NCI-H1930 (cell line): ENCODE results near the gene MSRB2.

ENCODE experiments used
- DNase-seq, 2 experiments: peaks; one replicate each; lab custom pipeline; 2025; lab: John Stamatoyannopoulos, UW

MSRB2 gene

DNA sequence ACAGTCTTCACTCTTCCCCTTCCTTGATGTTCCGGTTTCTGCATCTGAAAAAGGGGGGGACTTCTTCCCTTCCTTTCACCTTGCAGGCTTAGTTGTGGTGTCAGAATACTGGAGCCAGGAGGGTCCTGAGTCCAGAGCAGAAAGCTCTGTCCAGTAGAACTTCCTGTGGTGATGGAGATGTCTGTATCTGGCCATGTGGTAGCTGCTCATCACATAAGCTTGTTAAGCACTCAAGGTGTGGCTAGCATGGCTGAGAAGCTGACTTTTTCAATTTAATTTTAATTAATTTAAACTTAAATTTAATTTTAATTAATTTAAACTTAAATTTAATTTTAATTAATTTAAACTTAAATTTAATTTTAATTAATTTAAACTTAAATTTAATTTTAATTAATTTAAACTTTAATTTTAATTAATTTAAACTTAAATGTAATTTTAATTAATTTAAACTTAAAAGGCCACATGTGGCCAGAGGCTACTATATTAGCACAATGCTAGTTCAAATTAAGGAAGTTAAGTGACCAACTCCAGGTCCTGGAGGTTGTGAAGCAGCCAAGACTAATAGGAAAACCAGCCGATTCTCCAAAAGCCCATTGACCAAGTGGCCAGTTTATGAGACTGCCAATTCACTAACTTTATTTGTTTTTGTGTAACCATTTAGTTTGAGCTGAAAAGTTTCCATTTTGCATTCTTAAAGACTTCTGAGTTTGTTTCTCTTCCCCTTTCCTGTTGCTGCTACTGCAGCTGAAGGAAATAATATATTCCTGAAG is 16.3 kb downstream of the MSRB2 start:
- DNase-seq = no peak

DNA sequence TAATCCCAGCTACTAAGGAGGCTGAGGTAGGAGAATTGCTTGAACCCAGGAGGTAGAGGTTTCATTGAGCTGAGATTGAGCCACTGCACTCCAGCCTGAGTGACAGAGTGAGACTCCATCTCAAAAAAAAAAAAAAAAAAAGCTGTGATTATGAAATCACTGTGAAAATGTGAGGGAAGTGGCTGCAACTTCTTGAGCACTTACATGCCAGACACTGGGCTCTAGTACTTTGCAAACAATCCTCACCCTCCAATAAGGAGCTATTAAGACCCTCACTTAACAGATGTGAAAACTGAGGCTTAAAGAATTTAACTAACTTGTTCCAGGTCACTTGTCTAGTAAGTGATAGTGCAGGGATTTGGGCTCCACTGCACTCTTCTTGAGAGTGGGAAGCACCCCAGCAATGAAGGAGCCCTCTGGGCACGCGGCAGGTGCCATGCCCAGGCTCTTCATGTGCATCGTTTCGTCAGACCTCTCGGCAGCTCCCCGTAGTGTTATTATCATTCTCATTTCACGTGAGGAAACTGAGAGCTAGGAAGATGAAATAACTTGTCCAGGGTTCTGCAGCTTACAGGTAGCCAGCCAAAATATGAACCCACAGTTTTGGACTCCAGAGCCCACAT is 19.0 kb downstream of the MSRB2 start:
- DNase-seq = no peak

DNA sequence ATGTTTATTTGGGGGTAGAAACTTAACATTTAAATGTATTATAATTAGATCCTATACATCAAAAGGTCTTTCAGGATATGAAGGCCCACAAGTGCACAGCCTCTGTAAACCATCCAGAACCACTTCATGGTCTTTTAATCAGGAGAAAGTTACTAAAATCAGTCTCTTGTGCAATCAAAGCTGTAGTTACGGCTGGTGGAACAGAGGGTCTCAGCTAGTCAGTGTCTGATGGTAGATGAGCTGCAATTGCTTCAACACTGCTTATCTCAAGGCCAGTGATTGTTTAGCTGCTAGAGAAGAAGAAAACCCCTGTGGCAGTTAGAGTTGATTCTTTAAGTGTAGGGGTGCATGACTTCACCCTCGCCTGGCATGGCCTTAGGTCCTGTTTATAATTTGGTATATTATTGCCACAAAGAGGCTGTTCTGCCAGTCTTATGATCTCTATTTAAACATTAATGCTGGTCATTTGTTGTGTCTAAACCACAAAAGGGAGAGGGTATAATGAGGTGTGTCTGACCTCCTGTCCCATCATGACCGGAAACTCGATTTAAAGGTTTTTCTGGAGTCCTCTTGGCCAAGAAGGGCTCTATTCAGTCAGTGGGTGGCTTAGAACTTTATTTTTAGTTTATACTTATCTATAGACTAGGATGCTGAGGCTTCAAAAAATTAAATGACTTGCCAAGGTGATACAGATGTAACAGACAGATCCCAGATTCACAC is 21.3 kb downstream of the MSRB2 start:
- no peak for DNase-seq

DNA sequence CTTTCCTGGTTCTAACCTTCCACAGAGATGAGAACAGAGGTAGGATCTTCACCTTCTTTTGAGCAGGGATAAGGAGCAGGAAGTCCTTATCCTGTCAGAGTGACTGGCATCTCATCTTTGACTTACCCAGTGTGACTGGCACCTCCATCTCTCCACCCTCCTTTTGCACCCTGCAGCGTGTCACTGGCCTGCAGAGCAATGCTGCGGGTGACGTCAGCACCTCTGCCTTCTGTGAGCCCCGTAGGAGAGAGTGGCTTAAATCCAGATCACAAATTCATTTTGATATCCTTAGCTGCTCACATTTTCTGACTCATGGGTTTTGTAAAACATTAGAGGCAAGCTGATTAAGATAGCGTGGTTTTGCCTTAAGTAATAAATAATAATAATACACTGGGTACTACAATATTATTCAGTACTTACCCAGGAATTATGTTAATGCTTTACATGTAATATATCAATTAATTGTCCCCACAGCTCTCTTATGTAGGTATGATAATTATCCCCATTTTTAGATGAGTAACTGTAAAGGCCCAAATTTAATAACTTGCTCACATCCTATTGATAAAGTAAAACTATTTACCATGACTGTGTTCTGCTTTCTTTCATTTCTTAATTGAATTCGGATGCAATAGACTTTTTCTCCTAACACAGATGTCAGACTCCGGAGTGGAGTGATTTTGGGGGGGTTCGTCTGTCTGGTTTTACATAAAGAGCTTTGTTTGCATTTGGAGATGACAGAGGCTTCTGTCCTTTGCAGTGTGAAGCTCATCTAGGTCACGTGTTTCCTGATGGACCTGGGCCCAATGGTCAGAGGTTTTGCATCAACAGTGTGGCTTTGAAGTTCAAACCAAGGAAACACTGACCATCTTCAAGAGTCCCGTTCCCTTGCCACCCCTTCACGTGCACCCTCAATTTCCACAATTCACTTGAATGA is 24.9 kb downstream of the MSRB2 start:
- DNase-seq = no peak

DNA sequence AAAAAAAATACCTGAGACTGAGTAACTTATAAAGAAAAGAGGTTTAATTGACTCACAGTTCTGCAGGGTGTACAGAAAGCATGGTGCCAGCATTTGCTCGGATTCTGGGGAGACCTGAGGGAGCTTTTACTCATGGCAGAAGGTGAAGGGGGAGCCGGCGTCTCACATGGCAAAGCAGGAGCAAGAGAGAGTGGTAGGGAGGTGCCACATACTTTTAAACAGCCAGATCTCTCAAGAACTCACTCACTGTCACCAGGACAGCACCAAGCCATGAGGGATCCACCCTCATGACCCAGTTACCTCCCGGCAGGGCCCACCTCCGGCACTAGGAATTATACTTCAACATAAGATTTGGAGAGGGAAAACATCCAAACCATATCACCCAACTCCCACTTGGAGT is 25.8 kb downstream of the MSRB2 start:
- no peak for DNase-seq

DNA sequence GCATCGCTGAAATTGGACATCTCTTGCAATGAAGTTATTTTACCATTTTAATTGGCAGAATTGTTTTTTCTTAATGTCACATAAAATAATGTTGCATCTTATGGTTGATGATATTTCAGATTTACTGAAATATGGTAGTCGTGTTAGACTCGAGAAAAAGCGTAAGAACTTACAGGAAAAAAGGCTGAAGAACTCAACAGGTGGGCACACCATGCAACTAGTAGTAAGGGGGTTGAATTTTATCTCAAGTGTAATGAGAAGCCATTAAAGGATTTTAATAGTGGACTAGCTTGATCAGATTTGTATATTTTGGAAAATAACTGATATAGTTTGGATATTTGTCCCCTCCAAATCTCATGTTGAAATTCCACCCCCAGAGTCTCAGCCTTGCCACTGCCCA is 41.1 kb downstream of the MSRB2 start:
- no peak for DNase-seq

DNA sequence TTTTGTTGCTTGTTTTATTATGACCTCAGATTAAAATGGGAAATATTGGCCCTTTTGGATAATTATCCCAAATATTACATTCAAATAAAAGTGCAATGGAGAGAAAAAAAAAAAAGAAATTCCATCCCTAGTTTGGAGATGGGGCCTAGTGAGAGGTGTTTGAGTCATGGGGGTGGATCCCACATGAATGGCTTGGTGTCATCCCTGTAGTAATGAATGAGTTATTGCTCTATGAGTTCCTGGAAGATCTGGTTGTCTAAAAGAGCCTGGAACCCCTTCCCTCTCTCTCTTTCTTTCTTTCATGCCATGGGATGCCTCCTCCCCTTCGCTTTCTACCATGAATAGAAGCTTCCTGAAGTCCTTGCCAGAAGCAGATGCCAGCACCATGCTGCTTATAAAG is 44.3 kb downstream of the MSRB2 start:
- no peak for DNase-seq

DNA sequence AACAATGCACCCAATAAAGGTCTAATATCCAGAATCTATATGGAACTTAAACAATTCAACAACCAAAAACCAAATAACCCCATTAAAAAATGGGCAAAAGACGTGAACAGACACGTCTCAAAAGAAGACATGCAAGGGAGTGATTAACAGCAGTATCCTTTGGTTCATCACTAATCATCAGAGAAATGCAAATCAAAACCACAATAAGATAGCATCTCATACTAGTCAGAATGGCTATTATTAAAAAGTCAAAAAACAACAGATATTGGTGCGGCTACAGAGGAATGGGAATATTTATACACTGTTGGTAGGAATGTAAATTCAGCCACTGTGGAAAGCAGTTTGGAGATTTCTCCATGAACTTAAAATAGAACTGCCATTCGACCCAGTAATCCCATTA is 46.6 kb downstream of the MSRB2 start:
- no peak for DNase-seq

DNA sequence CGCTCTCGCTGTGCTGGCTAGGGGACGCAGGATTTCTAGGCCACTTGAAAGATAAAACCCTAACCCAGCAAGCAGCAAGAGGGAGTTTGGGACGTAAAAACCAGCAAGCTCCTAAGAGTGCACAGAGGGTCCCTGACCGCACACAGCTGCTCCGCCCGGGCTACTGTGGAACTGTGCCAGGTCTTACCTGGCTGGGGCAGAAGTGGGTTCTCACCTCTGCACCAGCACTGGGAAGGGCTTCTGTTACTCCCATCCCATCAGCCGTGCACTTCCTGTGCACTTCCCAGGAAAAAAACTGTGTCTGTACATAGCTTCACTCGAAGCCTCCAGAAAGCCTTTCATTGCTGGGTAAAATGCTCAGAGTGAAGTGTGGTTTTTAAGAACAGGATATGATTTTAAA is 50.9 kb downstream of the MSRB2 start:
- DNase-seq = no peak

DNA sequence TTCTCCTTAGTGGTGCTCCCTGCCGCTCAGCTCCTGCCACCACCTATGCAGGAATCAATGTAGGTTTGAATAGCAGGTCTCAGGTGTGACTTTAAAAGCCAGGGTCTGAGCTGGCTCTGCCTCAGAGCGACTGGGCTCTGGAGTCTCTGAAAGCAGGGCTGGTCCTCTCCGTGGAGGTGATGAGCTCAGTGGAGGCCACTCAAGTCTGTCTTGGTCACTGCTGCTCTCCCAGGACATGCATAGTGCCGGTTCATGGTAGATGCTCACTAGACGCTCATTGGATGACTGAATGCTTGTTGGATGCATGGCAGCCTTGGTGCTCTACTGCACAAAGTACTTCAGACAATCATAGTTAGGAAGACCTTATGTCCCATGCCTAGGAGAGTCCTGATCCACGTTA is 51.7 kb downstream of the MSRB2 start:
- DNase-seq = no peak

DNA sequence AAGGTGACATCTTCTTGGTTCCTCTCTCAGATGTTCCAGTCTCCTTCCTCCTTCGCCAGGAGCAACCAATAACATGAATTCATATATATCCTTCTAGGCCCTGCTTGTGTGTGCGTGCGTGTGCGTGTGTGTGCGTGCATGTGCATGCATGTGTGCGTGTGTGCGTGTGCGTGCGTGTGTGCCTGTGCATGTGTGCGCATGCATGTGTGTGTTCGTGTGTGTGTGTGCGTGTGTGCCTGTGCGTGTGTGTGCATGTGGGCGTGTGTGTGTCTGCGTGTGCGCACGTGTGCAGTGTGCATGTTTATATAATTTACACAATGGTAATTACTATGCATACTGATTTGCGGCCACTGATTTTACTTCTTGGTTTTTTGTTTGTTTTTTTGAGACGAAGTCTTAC is 52.8 kb downstream of the MSRB2 start:
- DNase-seq = no peak

DNA sequence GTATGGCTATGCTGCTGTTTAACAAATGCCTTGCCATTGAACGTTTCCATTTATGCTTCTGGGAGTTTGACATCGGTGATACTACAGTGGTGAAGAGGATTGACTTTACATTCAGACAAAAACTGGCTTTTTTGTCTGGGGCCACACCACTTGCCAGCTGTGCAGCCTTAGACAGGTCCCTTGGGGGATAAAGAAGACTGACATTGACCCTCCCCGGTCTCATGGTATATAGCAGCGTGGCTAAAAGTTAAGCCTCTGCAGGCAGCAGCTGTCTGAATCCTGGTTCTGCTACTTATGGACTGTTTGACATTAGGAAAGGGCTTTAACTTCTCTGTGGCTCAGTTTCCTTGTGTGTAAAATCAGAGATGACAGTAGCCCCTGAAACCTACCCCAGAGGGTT is 54.7 kb downstream of the MSRB2 start:
- DNase-seq = no peak

DNA sequence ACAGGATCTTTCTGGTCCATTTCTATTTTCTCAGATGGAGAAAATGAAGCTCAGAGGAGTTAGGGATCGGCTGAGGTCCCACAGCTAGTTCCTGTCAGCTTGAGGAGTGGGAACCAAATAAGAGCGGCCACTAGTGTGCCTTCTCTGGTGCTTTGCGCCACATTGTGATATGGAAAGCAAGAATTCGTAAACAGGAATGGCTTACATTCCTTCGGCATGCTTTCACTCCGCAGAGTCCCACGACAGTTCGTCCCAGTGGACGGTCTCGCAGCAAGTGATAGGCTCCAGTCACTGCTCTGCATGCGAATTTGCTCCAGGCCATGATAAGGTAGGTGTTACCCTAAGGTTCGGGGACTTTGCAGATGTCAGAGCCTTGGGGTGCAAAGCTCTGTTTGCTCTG is 55.2 kb downstream of the MSRB2 start:
- DNase-seq = no peak

DNA sequence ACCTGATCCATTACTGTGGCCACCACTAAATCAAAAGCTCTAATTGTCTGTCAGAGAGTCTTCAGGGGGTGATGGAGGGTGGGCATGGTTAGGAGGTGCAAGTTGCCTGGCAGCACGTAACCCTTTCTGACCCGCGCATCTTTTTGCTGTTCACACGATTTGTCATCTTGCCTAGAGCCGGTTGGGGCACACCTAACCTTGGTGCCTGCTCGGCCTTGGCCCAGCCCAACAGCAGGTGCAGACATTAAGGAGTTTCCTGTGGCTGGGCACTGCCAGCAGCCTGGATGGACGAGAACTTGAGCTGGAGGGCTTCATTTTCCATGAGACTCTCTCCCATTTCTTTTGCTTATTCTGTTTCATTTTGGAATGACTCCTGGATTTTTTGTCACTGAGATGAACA is 55.7 kb downstream of the MSRB2 start:
- no peak for DNase-seq

DNA sequence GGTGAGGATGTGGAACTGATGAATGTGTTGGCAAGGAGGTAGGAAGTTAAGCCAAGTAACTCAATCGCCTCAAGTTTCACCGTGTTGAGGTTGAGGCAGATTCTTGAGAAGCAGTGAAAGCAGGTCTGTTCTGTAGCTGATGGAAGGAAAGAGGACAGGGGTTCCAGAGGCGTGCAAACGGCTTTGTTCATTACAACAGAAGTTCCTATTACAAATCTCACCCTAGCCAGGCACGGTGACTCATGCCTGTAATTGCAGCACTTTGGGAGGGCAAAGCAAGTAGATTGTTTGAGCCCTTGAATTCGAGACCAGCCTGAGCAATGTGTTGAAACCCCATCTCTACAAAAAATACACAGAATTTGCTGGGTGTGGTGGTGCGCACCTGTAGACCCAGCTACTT is 59.8 kb downstream of the MSRB2 start:
- no peak for DNase-seq

DNA sequence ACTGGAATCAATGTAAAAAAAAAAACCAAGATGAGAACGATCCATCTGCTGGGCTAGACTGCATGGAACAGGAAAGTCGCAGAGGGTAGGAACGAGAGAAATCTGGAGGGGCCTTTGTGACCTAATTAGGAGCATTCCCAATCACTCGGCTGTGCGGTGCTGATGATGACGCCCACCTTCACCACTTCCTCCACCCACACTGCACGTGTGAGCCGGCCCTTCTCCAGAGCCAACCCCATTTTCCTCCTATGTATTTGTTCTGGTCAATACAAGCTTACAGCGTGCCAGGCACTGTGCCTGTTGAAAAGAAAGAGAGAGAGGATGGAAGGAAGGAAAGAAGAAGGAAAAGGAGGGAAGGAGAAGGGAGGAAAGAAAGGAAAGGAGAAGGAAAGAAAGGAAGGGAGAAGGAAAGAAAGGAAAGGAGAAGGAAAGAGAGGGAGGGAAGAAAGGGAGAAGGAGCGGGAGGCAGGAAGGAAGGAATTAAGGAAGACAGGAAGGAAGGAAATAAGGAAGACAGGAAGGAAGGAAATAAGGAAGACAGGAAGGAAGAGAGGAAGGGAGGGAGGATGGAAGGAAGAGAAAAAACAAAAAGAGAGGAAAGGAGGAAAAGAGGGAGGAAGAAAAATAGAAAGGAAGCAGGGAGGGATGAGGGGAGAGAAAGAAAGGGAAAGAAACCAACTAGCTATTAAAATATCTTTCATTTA is 61.2 kb downstream of the MSRB2 start:
- no peak for DNase-seq

DNA sequence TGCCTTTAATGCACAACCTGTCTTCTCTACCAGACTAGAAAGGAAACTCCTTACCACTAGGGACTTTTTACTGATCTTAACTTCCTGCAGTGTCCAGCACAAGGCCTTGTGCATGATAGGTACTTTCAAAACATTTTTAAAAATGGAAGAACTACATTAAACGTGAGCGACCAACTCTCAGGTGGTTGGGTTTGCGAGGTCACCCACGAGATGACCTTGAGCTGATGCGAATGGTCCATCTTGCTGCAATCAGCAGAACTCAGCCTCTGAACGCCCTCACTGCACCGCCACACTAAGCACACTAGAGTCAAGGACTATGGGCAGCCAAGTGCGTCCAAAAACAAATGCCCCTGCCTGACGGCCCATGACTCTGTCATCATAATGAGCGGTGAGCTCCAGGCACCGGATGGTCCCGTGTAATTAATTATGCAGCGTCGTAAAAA is 61.9 kb downstream of the MSRB2 start:
- DNase-seq = no peak

DNA sequence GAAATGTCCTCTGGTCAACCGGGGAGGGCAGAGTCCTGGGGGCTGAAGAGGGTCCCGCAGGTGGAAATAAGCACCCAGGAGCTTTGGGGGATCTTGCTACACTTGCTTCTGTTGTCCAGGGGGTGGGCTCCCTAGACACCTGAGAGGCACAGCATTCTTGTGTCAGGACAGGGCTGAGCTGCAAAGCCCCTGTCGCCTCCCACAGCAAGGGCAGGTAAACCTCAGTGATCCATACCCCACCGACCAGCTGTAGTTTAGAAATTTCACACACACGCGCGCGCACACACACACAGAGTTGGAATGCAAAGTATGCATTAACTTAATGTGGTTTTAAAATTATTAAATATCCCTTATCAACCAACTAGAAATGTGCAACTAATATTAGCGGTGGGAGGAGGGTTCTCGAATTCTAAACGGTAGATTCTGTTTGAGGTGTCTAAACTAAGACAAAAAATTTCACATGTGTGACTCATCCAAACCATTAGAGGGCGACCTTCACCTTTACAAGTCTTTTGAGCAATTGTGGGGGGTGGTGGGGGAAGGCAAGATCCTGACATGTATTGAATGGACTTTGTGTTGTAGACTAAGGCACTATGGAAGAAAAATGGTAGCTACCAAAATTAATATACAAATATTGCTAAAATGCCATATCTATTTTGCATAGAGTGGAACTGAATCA is 62.5 kb downstream of the MSRB2 start:
- no peak for DNase-seq

DNA sequence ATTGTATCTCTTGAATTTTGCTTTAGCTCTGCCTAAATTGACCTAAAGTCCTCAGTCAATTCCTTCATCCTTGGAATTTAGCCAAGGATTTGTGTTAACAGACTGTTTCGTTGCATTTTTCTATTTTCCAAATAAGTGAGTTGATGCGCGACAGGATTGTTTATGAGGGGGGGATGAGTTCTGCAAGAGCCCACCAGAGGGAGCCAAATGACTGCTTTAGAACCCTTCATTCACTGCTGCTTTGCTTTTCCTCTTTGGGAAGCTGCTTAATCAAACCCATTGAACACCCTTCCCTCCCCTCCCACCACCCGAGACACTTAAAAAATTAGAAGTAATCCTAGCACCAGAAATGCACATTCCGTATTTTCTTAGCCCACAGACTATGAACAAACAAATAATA is 63.0 kb downstream of the MSRB2 start:
- peak in 1 of 2 experiments; percentile 1 for DNase-seq

DNA sequence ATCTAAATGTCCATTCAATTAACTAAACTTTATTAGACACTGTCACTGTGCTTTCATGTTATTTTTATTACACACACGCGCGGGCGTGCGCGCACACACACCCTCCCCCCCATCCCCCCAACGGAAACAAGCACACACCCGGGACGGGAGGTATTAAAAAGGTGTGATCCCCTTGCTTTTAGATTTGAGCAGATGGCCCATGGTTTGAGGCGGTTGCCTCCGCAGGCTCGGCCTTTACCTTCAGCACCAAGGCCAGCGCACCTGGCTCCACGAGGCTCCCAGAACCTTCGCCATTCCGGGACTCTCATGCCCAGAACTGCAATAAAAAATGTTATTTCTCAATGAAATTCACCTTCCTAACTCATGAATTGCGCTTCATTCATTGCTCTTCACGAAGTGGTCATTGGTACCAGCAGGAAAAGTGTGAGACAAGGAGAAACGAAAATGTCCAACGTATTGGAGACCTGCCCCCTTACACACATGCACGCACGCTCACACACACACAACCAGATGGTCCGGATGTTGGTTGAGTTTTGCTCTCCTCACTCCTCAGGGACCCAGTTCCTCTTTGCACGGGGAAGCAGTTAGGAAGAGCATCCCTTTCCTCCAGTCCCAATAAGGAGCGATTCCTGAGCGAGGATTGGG is 76.0 kb downstream of the MSRB2 start:
- no peak for DNase-seq
